H1 (cell line): ENCODE data around the gene RASSF5. TPM values are rescaled to one million over a fixed set of nuclear protein-coding genes. Genes with fewer than 3 reads are reported as not detected.

ENCODE experiments used
- CTCF ChIA-PET: fragments of 300-600 bp; sonication (Branson Sonifier 250); formaldehyde crosslinking; loops from one replicate; lab custom pipeline; 2021; ENCODE audit not compliant: partially characterized antibody; lab: Charles Lee
- POLR2A ChIA-PET: fragments of 300-600 bp; sonication (Branson Sonifier 250); formaldehyde crosslinking; loops from one replicate; lab custom pipeline; 2021; ENCODE audit warnings: inconsistent platforms; ENCODE audit not compliant: partially characterized antibody; lab: Charles Lee
- DNase-seq, 2 experiments: peaks; one replicate each; pipeline versions ENCODE4 v3.0.0 to v3.0.0-alpha.2; 2010 to 2022; ENCODE audit warnings: low spot score in 2 of 2, low read depth in 1 of 2, mixed read lengths in 1 of 2
- FAIRE-seq: peaks from 2 replicates; lab custom pipeline; 2011; peaks lifted over from hg19 to GRCh38; lab: Jason Lieb, UNC
- H2AFZ ChIP-seq: 2 replicates; pipeline ENCODE4 v1.8.1; 2012; ENCODE audit warnings: low read length, inconsistent platforms
- H2AK5ac ChIP-seq: 2 replicates; pipeline ENCODE4 v1.6.1; 2013; ENCODE audit warnings: low read depth, low read length
- H2BK120ac ChIP-seq: replicated peaks from 2 replicates; pipeline ENCODE3; 2013; ENCODE audit warnings: low read depth, low read length, inconsistent platforms
- H2BK12ac ChIP-seq: 2 replicates; pipeline ENCODE4 v1.6.1; 2013; ENCODE audit warnings: low read depth, low read length
- H2BK15ac ChIP-seq: 2 replicates; pipeline ENCODE4 v1.6.1; 2013; ENCODE audit warnings: low read length
- H2BK20ac ChIP-seq: 2 replicates; pipeline ENCODE4 v1.6.1; 2013; ENCODE audit warnings: low read length
- H2BK5ac ChIP-seq: 2 replicates; pipeline ENCODE4 v1.6.1; 2013; ENCODE audit warnings: low read depth, low read length
- H3K14ac ChIP-seq: 2 replicates; pipeline ENCODE4 v1.6.1; 2013; ENCODE audit warnings: inconsistent platforms; ENCODE audit not compliant: insufficient read length
- H3K18ac ChIP-seq: 2 replicates; pipeline ENCODE4 v1.6.1; 2013; ENCODE audit warnings: low read length; ENCODE audit errors: extremely low read depth
- H3K23ac ChIP-seq: 2 replicates; pipeline ENCODE4 v1.6.1; 2013; ENCODE audit warnings: inconsistent platforms; ENCODE audit not compliant: insufficient read length
- H3K23me2 ChIP-seq: 2 replicates; pipeline ENCODE4 v1.6.1; 2013; ENCODE audit warnings: low read depth, low read length
- H3K27ac ChIP-seq: 2 replicates; pipeline ENCODE4 v1.6.1; 2011; ENCODE audit warnings: low read depth, low read length, inconsistent platforms
- H3K27me3 ChIP-seq, 4 experiments: replicated peaks in 1 of 4; 1 replicate in 1 of 4; 2 replicates in 3 of 4; pipeline versions ENCODE4 v1.6.1 to v1.8.1; 2011 to 2013; ENCODE audit warnings: low read length in 3 of 4, mild to moderate bottlenecking in 3 of 4, inconsistent platforms in 2 of 4, mixed read lengths in 2 of 4, moderate library complexity in 1 of 4; ENCODE audit not compliant: control insufficient read depth in 3 of 4, insufficient read depth in 3 of 4; ENCODE audit errors: extremely low read depth in 1 of 4
- H3K36me3 ChIP-seq, 4 experiments: 2 replicates each; pipeline versions ENCODE4 v1.6.1 to v1.8.1; 2011 to 2013; ENCODE audit warnings: mild to moderate bottlenecking in 4 of 4, low read length in 3 of 4, moderate library complexity in 2 of 4, control low read depth in 1 of 4, inconsistent platforms in 1 of 4; ENCODE audit not compliant: insufficient read depth in 4 of 4, control insufficient read depth in 2 of 4
- H3K4ac ChIP-seq: replicated peaks from 2 replicates; pipeline ENCODE3; 2013; ENCODE audit warnings: low read length, low read depth, mixed read lengths, inconsistent platforms; ENCODE audit not compliant: insufficient read length
- H3K4me1 ChIP-seq, 4 experiments: replicated peaks in 1 of 4; 1 replicate in 1 of 4; 2 replicates in 3 of 4; pipeline versions ENCODE4 v1.6.1 to v1.8.1; 2011 to 2013; ENCODE audit warnings: low read length in 3 of 4, inconsistent platforms in 2 of 4, mixed read lengths in 1 of 4; ENCODE audit not compliant: insufficient read depth in 4 of 4, control insufficient read depth in 3 of 4
- H3K4me2 ChIP-seq, 2 experiments: 2 replicates each; pipeline versions ENCODE4 v1.6.1 to v1.8.1; 2011 to 2013; ENCODE audit warnings: low read depth in 2 of 2, low read length in 2 of 2, control low read depth in 1 of 2, inconsistent platforms in 1 of 2, mild to moderate bottlenecking in 1 of 2; ENCODE audit not compliant: insufficient read depth in 1 of 2
- H3K4me3 ChIP-seq, 4 experiments: fragments of 200-600, 300-600 bp in 1 of 4; sonication (generic), shearing (Covaris generic), sonication (Bioruptor Twin) in 1 of 4; 2 replicates each; pipeline versions ENCODE4 v1.5.1 to v1.8.1; 2011 to 2016; ENCODE audit warnings: low read length in 4 of 4, low read depth in 3 of 4, control low read depth in 2 of 4, inconsistent platforms in 2 of 4, mild to moderate bottlenecking in 2 of 4, mixed read lengths in 1 of 4, moderate library complexity in 1 of 4; ENCODE audit not compliant: insufficient read depth in 2 of 4; ENCODE audit errors: extremely low read depth in 1 of 4
- H3K56ac ChIP-seq: replicated peaks from 2 replicates; pipeline ENCODE3; 2013; ENCODE audit warnings: low read depth, mild to moderate bottlenecking, mixed read lengths, low read length, inconsistent platforms; ENCODE audit not compliant: insufficient read length
- H3K79me1 ChIP-seq: 2 replicates; pipeline ENCODE4 v1.6.1; 2013; ENCODE audit warnings: low read depth, low read length, control low read depth
- H3K79me2 ChIP-seq, 2 experiments: 2 replicates each; pipeline versions ENCODE4 v1.6.1 to v1.8.1; 2012 to 2013; ENCODE audit warnings: low read length in 2 of 2, mild to moderate bottlenecking in 2 of 2, inconsistent platforms in 1 of 2; ENCODE audit not compliant: insufficient read depth in 2 of 2, control insufficient read depth in 1 of 2
- H3K9ac ChIP-seq, 4 experiments: replicated peaks in 1 of 4; 1 replicate in 1 of 4; 2 replicates in 3 of 4; pipeline versions ENCODE4 v1.6.1 to v1.8.1; 2011 to 2013; ENCODE audit warnings: low read depth in 3 of 4, low read length in 3 of 4, control low read depth in 2 of 4, mild to moderate bottlenecking in 2 of 4, moderate library complexity in 2 of 4, inconsistent platforms in 1 of 4; ENCODE audit errors: extremely low read depth in 1 of 4
- H3K9me3 ChIP-seq, 2 experiments: 2 replicates each; pipeline versions ENCODE4 v1.6.1 to v1.8.1; 2012 to 2013; ENCODE audit warnings: mild to moderate bottlenecking in 2 of 2, moderate library complexity in 2 of 2, control low read depth in 1 of 2, inconsistent platforms in 1 of 2, low read depth in 1 of 2, low read length in 1 of 2, mixed read lengths in 1 of 2; ENCODE audit not compliant: insufficient read depth in 2 of 2
- H4K20me1 ChIP-seq, 2 experiments: replicated peaks in 1 of 2; 2 replicates each; pipeline versions ENCODE3 to v1.8.1; 2011 to 2013; ENCODE audit warnings: inconsistent platforms in 2 of 2, low read length in 2 of 2, mild to moderate bottlenecking in 1 of 2; ENCODE audit not compliant: insufficient read depth in 2 of 2, control insufficient read depth in 1 of 2
- H4K5ac ChIP-seq: 2 replicates; pipeline ENCODE4 v1.6.1; 2013; ENCODE audit warnings: low read length, low read depth, mixed read lengths, inconsistent platforms; ENCODE audit not compliant: insufficient read length
- H4K8ac ChIP-seq: 2 replicates; pipeline ENCODE4 v1.8.0; 2013; ENCODE audit warnings: mild to moderate bottlenecking, moderate library complexity, low read length, inconsistent platforms; ENCODE audit not compliant: insufficient read depth; ENCODE audit errors: extremely low read depth
- H4K91ac ChIP-seq: replicated peaks from 2 replicates; pipeline ENCODE3; 2013; ENCODE audit warnings: low read length, mixed read lengths, inconsistent platforms; ENCODE audit not compliant: insufficient read length
- BCL11A ChIP-seq, 2 experiments: IDR thresholded peaks; one replicate each; pipeline ENCODE4 v1.6.1; 2011; ENCODE audit warnings: low read depth in 2 of 2, low read length in 2 of 2, mild to moderate bottlenecking in 2 of 2
- BRCA1 ChIP-seq: IDR thresholded peaks from 2 replicates; pipeline ENCODE4 v1.6.1; 2012; ENCODE audit warnings: low read depth, low read length, improper control_type of control experiment
- CREB1 ChIP-seq: IDR thresholded peaks from 2 replicates; pipeline ENCODE4 v1.6.1; 2012; ENCODE audit warnings: inconsistent platforms
- EP300 ChIP-seq, 2 experiments: IDR thresholded peaks; 1 replicate in 1 of 2; 2 replicates in 1 of 2; pipeline ENCODE4 v1.6.1; 2011 to 2012; ENCODE audit warnings: low read depth in 2 of 2, low read length in 2 of 2, mild to moderate bottlenecking in 2 of 2, borderline replicate concordance in 1 of 2, inconsistent platforms in 1 of 2, moderate library complexity in 1 of 2
- EZH2 ChIP-seq: fragments of 200-600 bp; sonication (generic); IDR thresholded peaks from 2 replicates; pipeline ENCODE4 v1.7.1; 2012; ENCODE audit warnings: low read depth, mild to moderate bottlenecking, moderate library complexity, low read length, inconsistent platforms; ENCODE audit not compliant: severe bottlenecking
- GABPA ChIP-seq: IDR thresholded peaks from 2 replicates; pipeline ENCODE4 v1.6.1; 2011; ENCODE audit warnings: mild to moderate bottlenecking, low read length, moderate library complexity, borderline replicate concordance; ENCODE audit not compliant: insufficient read depth
- GTF2F1 ChIP-seq: IDR thresholded peaks from 2 replicates; pipeline ENCODE4 v1.6.1; 2012; ENCODE audit warnings: low read depth, low read length, improper control_type of control experiment, borderline replicate concordance
- KDM4A ChIP-seq: IDR thresholded peaks from one replicate; pipeline ENCODE4 v1.7.1; 2012; ENCODE audit warnings: low read depth, mild to moderate bottlenecking, moderate library complexity, low read length, inconsistent platforms; ENCODE audit not compliant: severe bottlenecking
- KDM5A ChIP-seq: fragments of 200-600 bp; IDR thresholded peaks from 2 replicates; pipeline ENCODE4 v1.7.1; 2012; ENCODE audit warnings: mild to moderate bottlenecking, low read length, inconsistent platforms, mixed read lengths
- NRF1 ChIP-seq: IDR thresholded peaks from 2 replicates; pipeline ENCODE4 v1.6.1; 2011; ENCODE audit warnings: mild to moderate bottlenecking, low read depth, low read length, improper control_type of control experiment
- SIRT6 ChIP-seq: IDR thresholded peaks from one replicate; pipeline ENCODE4 v1.7.1; 2012; ENCODE audit warnings: low read length, inconsistent platforms
- SP4 ChIP-seq: IDR thresholded peaks from 2 replicates; pipeline ENCODE4 v1.6.1; 2012; ENCODE audit warnings: low read length, inconsistent platforms
- SRF ChIP-seq: IDR thresholded peaks from 2 replicates; pipeline ENCODE4 v1.6.1; 2011; ENCODE audit warnings: mild to moderate bottlenecking, low read depth, low read length, moderate library complexity
- SUZ12 ChIP-seq: fragments of 200-600 bp; sonication (generic); IDR thresholded peaks from 2 replicates; pipeline ENCODE4 v1.6.1; 2012; ENCODE audit warnings: mild to moderate bottlenecking, inconsistent platforms, low read length, moderate library complexity, mixed read lengths
- TAF1 ChIP-seq: IDR thresholded peaks from 2 replicates; pipeline ENCODE4 v1.6.1; 2011; ENCODE audit warnings: mild to moderate bottlenecking, low read depth, low read length
- TBP ChIP-seq: IDR thresholded peaks from 2 replicates; pipeline ENCODE4 v1.6.1; 2011; ENCODE audit warnings: low read depth, low read length, improper control_type of control experiment
- WGBS, 2 experiments: shearing (Covaris generic) in 1 of 2; methylation state at CpG; one replicate each; pipeline versions ENCODE4 v1.1.6 to v1.1.7; 2013 to 2015; ENCODE audit warnings: low lambda C conversion rate in 2 of 2, mixed read lengths in 2 of 2, inconsistent platforms in 1 of 2, low coverage in 1 of 2, missing lambda C conversion rate in 1 of 2; ENCODE audit not compliant: insufficient replicate concordance in 2 of 2, insufficient coverage in 1 of 2, insufficient read length in 1 of 2; ENCODE audit errors: extremely low coverage in 1 of 2, missing lambda C conversion rate in 1 of 2; 5-methylcytosine and 5-hydroxymethylcytosine counted together
- polyA plus RNA-seq, 7 experiments: library from polyadenylated mRNA; depleted of rRNA in 3 of 7; stranded (reverse) in 5 of 7; unstranded in 2 of 7; fragments of >200 nt in 5 of 7; fragments of 200-250 nt in 2 of 7; gene quantifications; 1 replicate in 5 of 7; 2 replicates in 1 of 7; 4 replicates in 1 of 7; pipeline versions ENCODE4 v1.2.1 to v1.2.3, GENCODE V29; 2011 to 2013; ENCODE audit warnings: missing spikeins in 2 of 7, mixed read lengths in 2 of 7
- total RNA-seq: library from RNA; stranded (reverse); fragmentation: NEBNext Ultra II Directional; extraction: Animal tissue kit (Norgen Biotek cat#: 25700); gene quantifications from 2 replicates; pipeline ENCODE4 v1.2.1, GENCODE V29; 2021

Gene RASSF5
- total and polyA plus RNA-seq, 2 of the 8 experiments (the other 6 are each of a cell fraction or from before 2014, with no cell fraction given) = 0.82 to 1.8 TPM

GRCh38 chr1:206559672-206559995 lies 52.3 kb downstream of the RASSF5 start:
- H2BK15ac ChIP-seq = no peak overlapping the region
- no peak overlapping the region for H2AK5ac ChIP-seq
- H3K4me1 ChIP-seq = peaks cover 4 to 7% (median 5%) of the 10 kb centered on the region in 4 experiments; a peak in 6 of 7 replicates
- CTCF ChIA-PET = interaction anchor here (0.5 to 2.4 kb wide), 12 partner anchors 9 to 801 kb away, joined by 3 to 16 read pairs (median 3); partner anchors contain the start of genes EIF2D and RASSF5
- H3K27ac ChIP-seq = no peak overlapping the region
- no peak overlapping the region for H2BK20ac ChIP-seq
- no peaks in the 10 kb centered on the region for H3K79me1 ChIP-seq
- no peak overlapping the region for H3K4me2 ChIP-seq
- WGBS, 2 experiments = 86% methylated on average over 5 of the region's 5 CpGs; no CpG with 5 or more reads in 1 of the 2 experiments
- H3K36me3 ChIP-seq = no peaks in the 10 kb centered on the region
- H3K9me3 ChIP-seq = no peaks in the 10 kb centered on the region
- POLR2A ChIA-PET = no interaction called here
- no peak overlapping the region for H4K91ac ChIP-seq
- no peak overlapping the region for H4K5ac ChIP-seq
- no peak overlapping the region for H3K4me3 ChIP-seq
- no peak overlapping the region for H3K23ac ChIP-seq
- H3K79me2 ChIP-seq = no peaks in the 10 kb centered on the region
- H3K23me2 ChIP-seq = peaks cover 5% of the 10 kb centered on the region
- H3K14ac ChIP-seq = no peak overlapping the region
- H2BK12ac ChIP-seq = no peak overlapping the region
- H3K27me3 ChIP-seq = peaks cover 5 to 29% (median 19%) of the 10 kb centered on the region in 4 experiments
- H4K8ac ChIP-seq = no peak overlapping the region
- no peaks in the 10 kb centered on the region for H4K20me1 ChIP-seq
- no peak overlapping the region for H2BK5ac ChIP-seq
- FAIRE-seq (no peak), DNase-seq (no peak)
- no peak overlapping the region for H3K18ac ChIP-seq
- H3K9ac ChIP-seq = no peak overlapping the region
- H2AFZ ChIP-seq = no peak overlapping the region
- H3K56ac ChIP-seq = no peak overlapping the region
- no peak overlapping the region for H3K4ac ChIP-seq
- no peak overlapping the region for H2BK120ac ChIP-seq
- TF ChIP-seq TBP = no peak
- TF ChIP-seq SUZ12 = no peak
- no peak for TF ChIP-seq TAF1
- TF ChIP-seq SP4 = no peak
- TF ChIP-seq EZH2 = no peak
- TF ChIP-seq SIRT6 = no peak
- no peak for TF ChIP-seq KDM5A
- no peak for TF ChIP-seq KDM4A
- TF ChIP-seq BCL11A (IDR thresholded peaks at IDR 0.05; ENCODE audit: low read depth in 2 of 2, low read length in 2 of 2) = no peak
- no peak for TF ChIP-seq GABPA
- no peak for TF ChIP-seq EP300 (IDR thresholded peaks at IDR 0.05; ENCODE audit: borderline replicate concordance in 1 of 2, low read depth in 2 of 2, low read length in 2 of 2)
- TF ChIP-seq BRCA1 = no peak
- TF ChIP-seq NRF1 = no peak
- TF ChIP-seq SRF = no peak
- TF ChIP-seq CREB1 = no peak
- no peak for TF ChIP-seq GTF2F1
